ENCODE measurements around the gene DLG1. TPM values are rescaled to one million over a fixed set of nuclear protein-coding genes. Genes with fewer than 3 reads are reported as not detected.

DLG1 gene
- total and polyA plus RNA-seq, 9 of the 15 experiments (the other 6 are each of a cell fraction or from before 2014, with no cell fraction given): 9.4 to 63.5 (median 43.6) TPM

DNA sequence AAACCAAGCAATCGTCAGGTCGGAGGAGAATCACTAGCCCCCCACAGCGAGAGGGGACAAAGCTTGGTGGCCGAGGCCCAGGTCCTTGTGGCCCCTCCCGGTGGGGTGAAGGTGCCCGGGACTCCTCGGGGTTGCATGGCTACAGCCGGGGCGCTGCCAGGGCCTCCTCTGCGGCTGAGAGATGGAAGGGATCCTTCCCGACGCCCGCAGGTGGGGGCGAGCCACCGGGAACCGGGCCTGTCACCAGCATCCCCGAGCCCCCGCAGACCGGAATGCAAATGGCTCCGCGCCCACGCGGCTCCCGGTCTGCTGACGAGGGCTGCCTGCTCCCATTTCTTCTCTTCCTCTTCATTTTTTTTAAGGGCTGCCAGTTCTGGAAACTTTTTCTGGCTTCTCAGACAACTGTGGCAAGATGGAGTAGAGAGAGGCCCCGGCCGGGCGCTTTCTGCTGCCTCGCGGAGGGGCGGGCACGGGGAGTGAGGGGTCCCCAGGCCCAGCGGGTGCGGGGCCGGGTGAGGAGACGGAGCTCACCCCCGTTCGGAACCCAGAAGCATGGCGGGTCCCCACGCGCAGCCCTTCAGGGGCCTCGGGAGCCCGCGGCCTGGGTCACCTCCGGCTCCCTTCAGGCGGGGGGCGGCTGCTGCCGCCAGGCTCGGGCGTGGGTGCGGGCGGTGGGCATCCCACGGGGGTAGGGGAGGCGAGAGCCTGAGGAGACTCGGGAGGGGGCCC, 296.3 kb downstream of the DLG1 start:
- Histone ChIP-seq H3K9ac (ENCODE audit: insufficient read depth in 1 of 2, low read depth in 2 of 2, low read length in 2 of 2) (peak overlapping the region in 1 of 2 experiments; percentile 96; a peak in 3 of 4 replicates), H3K36me3 (ENCODE audit: control insufficient read depth, insufficient read depth, low read length) (no peaks in the 10 kb centered on the region), H3K79me2 (ENCODE audit: control insufficient read depth, insufficient read depth, low read length) (no peaks in the 10 kb centered on the region), H3K9me1 (ENCODE audit: control insufficient read depth, insufficient read depth, low read length) (no peaks in the 10 kb centered on the region), H4K20me1 (replicated peaks; ENCODE audit: control insufficient read depth, insufficient read depth, low read length) (no peaks in the 10 kb centered on the region), H3K4me1 (replicated peaks in 1 of 2; ENCODE audit: control insufficient read depth in 2 of 2, insufficient read depth in 2 of 2, low read length in 2 of 2) (peaks cover 2 to 37% of the 10 kb centered on the region in 2 experiments; a peak in 3 of 5 replicates), H2AFZ (ENCODE audit: low read depth, low read length) (peak overlapping the region; percentile 85), H3K27me3 (ENCODE audit: control insufficient read depth in 2 of 2, insufficient read depth in 2 of 2, low read length in 2 of 2) (no peaks in the 10 kb centered on the region), H3K4me3 (peak overlapping the region; percentile 38), H3K9me3 (replicated peaks; ENCODE audit: control insufficient read depth, insufficient read depth, low read depth, low read length) (no peaks in the 10 kb centered on the region), H3K27ac (ENCODE audit: extremely low read depth, low read depth, low read length) (peak overlapping the region; percentile 74; the same call in 2 of the 3 replicates), H3K4me2 (ENCODE audit: insufficient read depth, low read length) (peak overlapping the region; percentile 39; the same call in 1 of the 2 replicates)
- BruUV-seq (replicated peaks): no TSS peak
- POLR2A ChIA-PET: interaction anchor here (0.8 to 1.8 kb wide), 2 partner anchors 19 to 21 kb away, joined by 3 to 4 read pairs; no protein-coding TSS in a partner anchor
- no peak; the same call in 2 of the 3 replicates for ATAC-seq
- intact Hi-C loops (cut with micrococcal nuclease) (loop anchor here (5.0 kb wide), 1 partner anchor 185 kb away; no protein-coding TSS in a partner anchor), in situ Hi-C loops (cut with MboI) (no loop called here)
- DNase-seq (ENCODE audit: extremely low read depth in 1 of 4, low spot score in 3 of 4): no peak
- 88% methylated on average over 22 of the region's 55 CpGs for WGBS (ENCODE audit: insufficient coverage, low coverage, missing lambda C conversion rate)
- FAIRE-seq: no peak
- CTCF ChIA-PET (ENCODE audit: low intra/inter-chr PET ratio): interaction anchor here (0.6 to 2.1 kb wide), 4 partner anchors 50 to 508 kb away, joined by 5 to 26 read pairs (median 8); no protein-coding TSS in a partner anchor
- TF ChIP-seq, protein P1, sequence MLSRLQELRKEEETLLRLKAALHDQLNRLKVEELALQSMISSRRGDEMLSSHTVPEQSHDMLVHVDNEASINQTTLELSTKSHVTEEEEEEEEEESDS (CRISPR knock-in tag; IDR thresholded peaks at IDR 0.05): no peak
- TF ChIP-seq HMGN3 (IDR thresholded peaks at IDR 0.05; ENCODE audit: borderline replicate concordance, extremely low read depth, insufficient read length, low read depth, low read length): peak; percentile 41
- no peak for TF ChIP-seq FOXM1 (IDR thresholded peaks at IDR 0.05; ENCODE audit: low read depth)
- 0 out of 2 replicates have a peak, but pooled peaks have one; percentile 18 for TF ChIP-seq FOXM1 (CRISPR knock-in tag; IDR thresholded peaks at IDR 0.05; ENCODE audit: low read depth)
- TF ChIP-seq SMARCC2 (IDR thresholded peaks at IDR 0.05; ENCODE audit: low read depth): no peak
- TF ChIP-seq L3MBTL2 (IDR thresholded peaks at IDR 0.05): no peak
- TF ChIP-seq, protein P2, sequence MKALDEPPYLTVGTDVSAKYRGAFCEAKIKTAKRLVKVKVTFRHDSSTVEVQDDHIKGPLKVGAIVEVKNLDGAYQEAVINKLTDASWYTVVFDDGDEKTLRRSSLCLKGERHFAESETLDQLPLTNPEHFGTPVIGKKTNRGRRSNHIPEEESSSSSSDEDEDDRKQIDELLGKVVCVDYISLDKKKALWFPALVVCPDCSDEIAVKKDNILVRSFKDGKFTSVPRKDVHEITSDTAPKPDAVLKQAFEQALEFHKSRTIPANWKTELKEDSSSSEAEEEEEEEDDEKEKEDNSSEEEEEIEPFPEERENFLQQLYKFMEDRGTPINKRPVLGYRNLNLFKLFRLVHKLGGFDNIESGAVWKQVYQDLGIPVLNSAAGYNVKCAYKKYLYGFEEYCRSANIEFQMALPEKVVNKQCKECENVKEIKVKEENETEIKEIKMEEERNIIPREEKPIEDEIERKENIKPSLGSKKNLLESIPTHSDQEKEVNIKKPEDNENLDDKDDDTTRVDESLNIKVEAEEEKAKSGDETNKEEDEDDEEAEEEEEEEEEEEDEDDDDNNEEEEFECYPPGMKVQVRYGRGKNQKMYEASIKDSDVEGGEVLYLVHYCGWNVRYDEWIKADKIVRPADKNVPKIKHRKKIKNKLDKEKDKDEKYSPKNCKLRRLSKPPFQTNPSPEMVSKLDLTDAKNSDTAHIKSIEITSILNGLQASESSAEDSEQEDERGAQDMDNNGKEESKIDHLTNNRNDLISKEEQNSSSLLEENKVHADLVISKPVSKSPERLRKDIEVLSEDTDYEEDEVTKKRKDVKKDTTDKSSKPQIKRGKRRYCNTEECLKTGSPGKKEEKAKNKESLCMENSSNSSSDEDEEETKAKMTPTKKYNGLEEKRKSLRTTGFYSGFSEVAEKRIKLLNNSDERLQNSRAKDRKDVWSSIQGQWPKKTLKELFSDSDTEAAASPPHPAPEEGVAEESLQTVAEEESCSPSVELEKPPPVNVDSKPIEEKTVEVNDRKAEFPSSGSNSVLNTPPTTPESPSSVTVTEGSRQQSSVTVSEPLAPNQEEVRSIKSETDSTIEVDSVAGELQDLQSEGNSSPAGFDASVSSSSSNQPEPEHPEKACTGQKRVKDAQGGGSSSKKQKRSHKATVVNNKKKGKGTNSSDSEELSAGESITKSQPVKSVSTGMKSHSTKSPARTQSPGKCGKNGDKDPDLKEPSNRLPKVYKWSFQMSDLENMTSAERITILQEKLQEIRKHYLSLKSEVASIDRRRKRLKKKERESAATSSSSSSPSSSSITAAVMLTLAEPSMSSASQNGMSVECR (CRISPR knock-in tag; IDR thresholded peaks at IDR 0.05): no peak
- TF ChIP-seq ZNF274 (IDR thresholded peaks at IDR 0.05; ENCODE audit: borderline replicate concordance, low read depth, low read length): peak; percentile 8; the same call in 1 of the 2 replicates
- TF ChIP-seq RBM22 (IDR thresholded peaks at IDR 0.05; ENCODE audit: low read depth, low read length, poor library complexity, severe bottlenecking): peak; percentile 22
- TF ChIP-seq, protein P3, sequence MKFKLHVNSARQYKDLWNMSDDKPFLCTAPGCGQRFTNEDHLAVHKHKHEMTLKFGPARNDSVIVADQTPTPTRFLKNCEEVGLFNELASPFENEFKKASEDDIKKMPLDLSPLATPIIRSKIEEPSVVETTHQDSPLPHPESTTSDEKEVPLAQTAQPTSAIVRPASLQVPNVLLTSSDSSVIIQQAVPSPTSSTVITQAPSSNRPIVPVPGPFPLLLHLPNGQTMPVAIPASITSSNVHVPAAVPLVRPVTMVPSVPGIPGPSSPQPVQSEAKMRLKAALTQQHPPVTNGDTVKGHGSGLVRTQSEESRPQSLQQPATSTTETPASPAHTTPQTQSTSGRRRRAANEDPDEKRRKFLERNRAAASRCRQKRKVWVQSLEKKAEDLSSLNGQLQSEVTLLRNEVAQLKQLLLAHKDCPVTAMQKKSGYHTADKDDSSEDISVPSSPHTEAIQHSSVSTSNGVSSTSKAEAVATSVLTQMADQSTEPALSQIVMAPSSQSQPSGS (CRISPR knock-in tag; IDR thresholded peaks at IDR 0.05): no peak
- no peak for TF ChIP-seq KLF16 (IDR thresholded peaks at IDR 0.05)
- no peak for TF ChIP-seq TBP (optimal IDR thresholded peaks at IDR 0.05; ENCODE audit: low read depth, low read length)
- TF ChIP-seq NR3C1 (CRISPR knock-in tag; IDR thresholded peaks at IDR 0.05): peak; percentile 17; the same call in 1 of the 2 replicates
- TF ChIP-seq SRSF1 (IDR thresholded peaks at IDR 0.05; ENCODE audit: low read depth, low read length): no peak
- TF ChIP-seq CBX3 (IDR thresholded peaks at IDR 0.05; ENCODE audit: borderline replicate concordance in 1 of 2, low read length in 2 of 2): no peak
- no peak for TF ChIP-seq ZBED1 (IDR thresholded peaks at IDR 0.05)
